Osteocyte (in vitro differentiated cells): Measurements from ENCODE around the gene NPTN. TPM values are rescaled to one million over a fixed set of nuclear protein-coding genes. Genes with fewer than 3 reads are reported as not detected.

ENCODE experiments used
- DNase-seq: peaks from one replicate; pipeline ENCODE4 v3.0.0; 2021; ENCODE audit warnings: mixed read lengths; ENCODE audit not compliant: unreplicated experiment; ENCODE audit errors: extremely low spot score
- H3K27ac Mint-ChIP-seq: one replicate; pipeline ENCODE4 v1.8.0; 2021; ENCODE audit warnings: mild to moderate bottlenecking, mixed read lengths; ENCODE audit not compliant: unreplicated experiment
- H3K27me3 Mint-ChIP-seq: one replicate; pipeline ENCODE4 v1.8.0; 2021; ENCODE audit warnings: mixed read lengths; ENCODE audit not compliant: unreplicated experiment
- H3K36me3 Mint-ChIP-seq: one replicate; pipeline ENCODE4 v1.8.0; 2021; ENCODE audit warnings: mixed read lengths; ENCODE audit not compliant: unreplicated experiment
- H3K4me1 Mint-ChIP-seq: one replicate; pipeline ENCODE4 v1.8.0; 2021; ENCODE audit warnings: mixed read lengths; ENCODE audit not compliant: unreplicated experiment
- H3K4me3 Mint-ChIP-seq: one replicate; pipeline ENCODE4 v1.8.0; 2021; ENCODE audit warnings: mild to moderate bottlenecking, moderate library complexity, mixed read lengths; ENCODE audit not compliant: unreplicated experiment
- H3K9me3 Mint-ChIP-seq: one replicate; pipeline ENCODE4 v1.8.0; 2021; ENCODE audit warnings: mixed read lengths; ENCODE audit not compliant: unreplicated experiment
- CTCF ChIP-seq: fragments of 200-600 bp; sonication (generic); IDR thresholded peaks from 2 replicates; pipeline ENCODE4 v1.5.0; 2021; ENCODE audit warnings: antibody characterized with exemption, mild to moderate bottlenecking, moderate library complexity
- total RNA-seq: library from RNA; stranded (reverse); gene quantifications from 2 replicates; pipeline ENCODE4 v1.2.1, GENCODE V29; 2021

NPTN gene
- total RNA-seq, 1 donor from 2014 or later, result 192 TPM

GRCh38 chr15:73679964-73680363 lies 46.8 kb upstream of the NPTN start:
- no peak for DNase-seq
- peaks cover 6% of the 10 kb centered on the region for H3K4me1 Mint-ChIP-seq
- H3K27ac Mint-ChIP-seq, result no peak overlapping the region
- H3K36me3 Mint-ChIP-seq, result no peaks in the 10 kb centered on the region
- TF ChIP-seq CTCF, result no peak
- no peaks in the 10 kb centered on the region for H3K9me3 Mint-ChIP-seq
- H3K27me3 Mint-ChIP-seq, result no peaks in the 10 kb centered on the region
- no peak overlapping the region for H3K4me3 Mint-ChIP-seq

DNA sequence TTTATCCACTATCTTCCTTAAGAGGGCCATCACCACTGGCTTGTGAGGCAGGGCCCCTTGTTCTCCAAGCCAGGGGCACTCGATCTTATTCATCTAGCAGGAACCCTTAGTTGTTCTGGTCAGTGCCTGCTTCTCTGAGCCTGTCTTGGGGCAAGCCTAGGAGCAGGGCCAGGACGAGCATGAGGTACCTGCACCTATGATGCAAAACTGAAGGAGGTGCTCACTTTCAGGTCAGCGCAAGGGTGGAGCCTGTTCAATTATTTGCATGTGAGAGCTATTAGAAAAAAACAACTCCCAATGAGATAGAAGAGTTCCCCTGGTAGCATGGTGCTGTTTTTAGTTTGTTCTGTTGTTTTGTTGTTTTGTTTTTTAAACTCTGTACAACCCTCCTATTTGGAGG lies 46.0 kb upstream of the NPTN start:
- no peak for TF ChIP-seq CTCF
- H3K27ac Mint-ChIP-seq, result no peak overlapping the region
- DNase-seq, result no peak
- no peaks in the 10 kb centered on the region for H3K9me3 Mint-ChIP-seq
- H3K36me3 Mint-ChIP-seq, result no peaks in the 10 kb centered on the region
- peaks cover 6% of the 10 kb centered on the region for H3K4me1 Mint-ChIP-seq
- no peaks in the 10 kb centered on the region for H3K27me3 Mint-ChIP-seq
- H3K4me3 Mint-ChIP-seq, result no peak overlapping the region

GRCh38 chr15:73678498-73678897 lies 45.3 kb upstream of the NPTN start:
- H3K27me3 Mint-ChIP-seq, result peaks cover 6% of the 10 kb centered on the region
- H3K4me1 Mint-ChIP-seq, result peaks cover 2% of the 10 kb centered on the region
- TF ChIP-seq CTCF, result no peak

DNA sequence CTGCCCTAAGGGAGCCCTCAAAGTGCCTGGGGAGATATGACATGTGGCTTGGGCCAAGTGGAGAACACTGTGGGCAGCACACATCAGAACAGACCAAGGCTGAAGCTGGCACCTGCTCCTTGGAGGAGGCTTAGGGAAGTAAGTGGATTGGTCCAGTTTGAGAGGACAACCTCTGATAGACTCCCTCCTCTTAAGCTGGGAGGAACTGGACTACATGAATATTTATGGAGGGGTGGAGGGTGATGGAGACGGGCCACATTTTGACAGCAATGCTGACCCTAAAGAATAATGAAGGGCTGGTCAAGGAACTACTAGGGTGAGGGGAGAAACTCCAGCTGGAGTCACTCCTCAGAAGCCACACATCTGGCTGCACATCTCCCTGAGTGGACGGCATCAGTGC lies 44.5 kb upstream of the NPTN start:
- H3K4me3 Mint-ChIP-seq, result no peak overlapping the region
- no peak for DNase-seq
- no peak for TF ChIP-seq CTCF
- H3K27me3 Mint-ChIP-seq, result peaks cover 14% of the 10 kb centered on the region
- H3K27ac Mint-ChIP-seq, result no peak overlapping the region
- no peaks in the 10 kb centered on the region for H3K36me3 Mint-ChIP-seq
- H3K9me3 Mint-ChIP-seq, result no peaks in the 10 kb centered on the region
- H3K4me1 Mint-ChIP-seq, result no peaks in the 10 kb centered on the region

More at GRCh38 chr15:73678498-73678897, 45.3 kb upstream of the NPTN start:
- no peaks in the 10 kb centered on the region for H3K36me3 Mint-ChIP-seq
- H3K27ac Mint-ChIP-seq, result no peak overlapping the region
- peak; percentile 32 for DNase-seq
- no peaks in the 10 kb centered on the region for H3K9me3 Mint-ChIP-seq
- no peak overlapping the region for H3K4me3 Mint-ChIP-seq

- H3K4me1 Mint-ChIP-seq, result no peaks in the 10 kb centered on the region
- no peaks in the 10 kb centered on the region for H3K9me3 Mint-ChIP-seq
- no peaks in the 10 kb centered on the region for H3K36me3 Mint-ChIP-seq
- peak; percentile 84 for DNase-seq
- TF ChIP-seq CTCF, result peak; percentile 75
- H3K4me3 Mint-ChIP-seq, result no peak overlapping the region
- peaks cover 19% of the 10 kb centered on the region for H3K27me3 Mint-ChIP-seq
- no peak overlapping the region for H3K27ac Mint-ChIP-seq
Observed at GRCh38 chr15:73677146-73677607, 44.0 kb upstream of the NPTN start.
